Endothelial cell (in vitro differentiated cells): Measurements from ENCODE around the gene DAAM2. TPM values are rescaled to one million over a fixed set of nuclear protein-coding genes. Genes with fewer than 3 reads are reported as not detected.

Source experiments
- DNase-seq: peaks from one replicate; pipeline ENCODE4 v3.0.0; 2021; ENCODE audit warnings: low spot score
- H3K27ac Mint-ChIP-seq: one replicate; pipeline ENCODE4 v1.8.0; 2021; ENCODE audit warnings: mixed read lengths, inconsistent platforms; ENCODE audit not compliant: unreplicated experiment
- H3K27me3 Mint-ChIP-seq: one replicate; pipeline ENCODE4 v1.8.0; 2021; ENCODE audit warnings: mild to moderate bottlenecking, moderate library complexity, mixed read lengths, inconsistent platforms; ENCODE audit not compliant: unreplicated experiment
- H3K36me3 Mint-ChIP-seq: one replicate; pipeline ENCODE4 v1.8.0; 2021; ENCODE audit warnings: mild to moderate bottlenecking, low read depth, mixed read lengths, inconsistent platforms; ENCODE audit not compliant: unreplicated experiment
- H3K4me1 Mint-ChIP-seq: one replicate; pipeline ENCODE4 v1.8.0; 2021; ENCODE audit warnings: mild to moderate bottlenecking, mixed read lengths, inconsistent platforms; ENCODE audit not compliant: unreplicated experiment
- H3K4me3 Mint-ChIP-seq: one replicate; pipeline ENCODE4 v1.8.0; 2021; ENCODE audit warnings: mild to moderate bottlenecking, mixed read lengths, inconsistent platforms; ENCODE audit not compliant: unreplicated experiment
- H3K9me3 Mint-ChIP-seq: one replicate; pipeline ENCODE4 v1.8.0; 2021; ENCODE audit warnings: mixed read lengths, inconsistent platforms; ENCODE audit not compliant: unreplicated experiment
- CTCF ChIP-seq: fragments of 200-600 bp; sonication (generic); IDR thresholded peaks from one replicate; pipeline ENCODE4 v1.5.0; 2021; ENCODE audit warnings: antibody characterized with exemption; ENCODE audit not compliant: unreplicated experiment
- total RNA-seq: library from RNA; stranded (reverse); fragmentation: NEBNext Ultra II Directional; extraction: Animal tissue kit (Norgen Biotek cat#: 25700); gene quantifications from one replicate; pipeline ENCODE4 v1.2.1, GENCODE V29; 2021; ENCODE audit not compliant: unreplicated experiment

DAAM2 gene
- total RNA-seq, 1 donor from 2014 or later = 3.0 TPM

- H3K27me3 Mint-ChIP-seq = no peaks in the 10 kb centered on the region
- H3K36me3 Mint-ChIP-seq = no peaks in the 10 kb centered on the region
- H3K4me1 Mint-ChIP-seq = peaks cover 10% of the 10 kb centered on the region
- no peak overlapping the region for H3K4me3 Mint-ChIP-seq
- no peak for DNase-seq
- peak overlapping the region; percentile 38 for H3K27ac Mint-ChIP-seq
- no peak for TF ChIP-seq CTCF
- no peaks in the 10 kb centered on the region for H3K9me3 Mint-ChIP-seq
Observed at GRCh38 chr6:39800034-39801032, 8.2 kb downstream of the DAAM2 start.

GRCh38 chr6:39801456-39802251 is 9.5 kb downstream of the DAAM2 start:
- Mint-ChIP-seq H3K4me1 (peaks cover 10% of the 10 kb centered on the region), H3K4me3 (no peak overlapping the region)

GRCh38 chr6:39803872-39804271 is 11.7 kb downstream of the DAAM2 start:
- Mint-ChIP-seq H3K4me3 (no peak overlapping the region), H3K27ac (no peak overlapping the region), H3K36me3 (no peaks in the 10 kb centered on the region), H3K27me3 (no peaks in the 10 kb centered on the region), H3K9me3 (no peaks in the 10 kb centered on the region), H3K4me1 (peaks cover 10% of the 10 kb centered on the region)
- no peak for TF ChIP-seq CTCF
- DNase-seq = no peak

More at GRCh38 chr6:39801456-39802251, 9.5 kb downstream of the DAAM2 start:
- TF ChIP-seq CTCF = no peak
- Mint-ChIP-seq H3K36me3 (no peaks in the 10 kb centered on the region), H3K27ac (no peak overlapping the region), H3K27me3 (no peaks in the 10 kb centered on the region), H3K9me3 (no peaks in the 10 kb centered on the region)
- no peak for DNase-seq

GRCh38 chr6:39804466-39805065 is 12.4 kb downstream of the DAAM2 start:
- peaks cover 10% of the 10 kb centered on the region for H3K4me1 Mint-ChIP-seq
- no peaks in the 10 kb centered on the region for H3K27me3 Mint-ChIP-seq
- no peak overlapping the region for H3K4me3 Mint-ChIP-seq
- no peaks in the 10 kb centered on the region for H3K9me3 Mint-ChIP-seq
- DNase-seq = no peak
- no peak overlapping the region for H3K27ac Mint-ChIP-seq
- TF ChIP-seq CTCF = no peak
- H3K36me3 Mint-ChIP-seq = no peaks in the 10 kb centered on the region
